Activated CD4-positive, alpha-beta T cell treated with anti-CD3 and anti-CD28 coated beads for 36 hours (primary cell): ENCODE results near the gene FSIP1. TPM values are rescaled to one million over a fixed set of nuclear protein-coding genes. Genes with fewer than 3 reads are reported as not detected.
A peak's percentile ranks its signal among the peaks of the same experiment; 100 is the strongest.

Experiments
- ATAC-seq: fragments of 200-7000 bp; cut with Tn5 transposase; one replicate; pipeline ENCODE4 v1.10.0; 2021; ENCODE audit warnings: mild to moderate bottlenecking, moderate library complexity
- CTCF ChIA-PET: fragments of 350-600 bp; sonication (Branson Sonifier 250); formaldehyde crosslinking; loops from one replicate; lab custom pipeline; 2021; ENCODE audit warnings: antibody characterized with exemption; lab: Charles Lee
- POLR2A ChIA-PET: fragments of 350-600 bp; sonication (Branson Sonifier 250); formaldehyde crosslinking; loops from one replicate; lab custom pipeline; 2021; ENCODE audit warnings: antibody characterized with exemption, inconsistent platforms; lab: Charles Lee
- DNase-seq: peaks from one replicate; pipeline ENCODE4 v3.0.0-alpha.2; 2020
- H3K27ac Mint-ChIP-seq: one replicate; pipeline ENCODE4 v1.8.0; 2021; ENCODE audit warnings: mixed read lengths
- H3K27me3 Mint-ChIP-seq: one replicate; pipeline ENCODE4 v1.8.0; 2021; ENCODE audit warnings: mixed read lengths
- H3K36me3 Mint-ChIP-seq: one replicate; pipeline ENCODE4 v1.8.0; 2021; ENCODE audit warnings: low read depth, mixed read lengths
- H3K4me1 Mint-ChIP-seq: one replicate; pipeline ENCODE4 v1.8.0; 2021; ENCODE audit warnings: mixed read lengths
- H3K4me3 Mint-ChIP-seq: one replicate; pipeline ENCODE4 v1.8.0; 2021; ENCODE audit warnings: mild to moderate bottlenecking, moderate library complexity, mixed read lengths
- H3K9me3 Mint-ChIP-seq: one replicate; pipeline ENCODE4 v1.8.0; 2021; ENCODE audit warnings: low read depth, mixed read lengths
- intact Hi-C, 2 experiments: fragments of 100-400 bp; cut with DNase I in 1 of 2; cut with micrococcal nuclease in 1 of 2; formaldehyde crosslinking; loops; one replicate each; pipeline versions ENCODE4 v1.14.2 to v1.15.1; 2022 to 2024; cut with DNase I, micrococcal nuclease
- total RNA-seq, 2 experiments: library from RNA; stranded (reverse); gene quantifications; one replicate each; pipeline ENCODE4 v1.2.3, GENCODE V29; 2021

FSIP1 gene
- total RNA-seq, 2 experiments from 2014 or later = 0.25 to 0.32 TPM

GRCh38 chr15:39595338-39596221 is 187.1 kb downstream of the FSIP1 start:
- ChIA-PET POLR2A (no interaction called here), CTCF (interaction anchor here (0.7 to 1.0 kb wide), 2 partner anchors 13 to 28 kb away, joined by 3 read pairs; no protein-coding TSS in a partner anchor)

GRCh38 chr15:39594446-39595337 is 187.9 kb downstream of the FSIP1 start:
- CTCF ChIA-PET = interaction anchor here (1.0 kb wide), 1 partner anchor 12 kb away, joined by 3 read pairs; no protein-coding TSS in a partner anchor
- H3K27ac Mint-ChIP-seq = no peak overlapping the region
- peaks cover 6% of the 10 kb centered on the region for H3K27me3 Mint-ChIP-seq
- no peak overlapping the region for H3K4me3 Mint-ChIP-seq
- intact Hi-C loops = no loop called here
- peaks cover 3% of the 10 kb centered on the region for H3K4me1 Mint-ChIP-seq
- H3K36me3 Mint-ChIP-seq = no peaks in the 10 kb centered on the region
- DNase-seq (no peak), ATAC-seq (no peak)
- POLR2A ChIA-PET = no interaction called here
- no peaks in the 10 kb centered on the region for H3K9me3 Mint-ChIP-seq

More at GRCh38 chr15:39595338-39596221, 187.1 kb downstream of the FSIP1 start:
- intact Hi-C loops = no loop called here
- peaks cover 3% of the 10 kb centered on the region for H3K4me1 Mint-ChIP-seq
- H3K4me3 Mint-ChIP-seq = no peak overlapping the region
- H3K9me3 Mint-ChIP-seq = no peaks in the 10 kb centered on the region
- H3K27me3 Mint-ChIP-seq = peaks cover 6% of the 10 kb centered on the region
- ATAC-seq (no peak), DNase-seq (no peak)
- H3K36me3 Mint-ChIP-seq = no peaks in the 10 kb centered on the region
- no peak overlapping the region for H3K27ac Mint-ChIP-seq

GRCh38 chr15:39593656-39594445 is 188.8 kb downstream of the FSIP1 start:
- Mint-ChIP-seq H3K9me3 (no peaks in the 10 kb centered on the region), H3K36me3 (no peaks in the 10 kb centered on the region), H3K27me3 (peaks cover 4% of the 10 kb centered on the region), H3K27ac (no peak overlapping the region), H3K4me3 (no peak overlapping the region), H3K4me1 (peaks cover 3% of the 10 kb centered on the region)
- ChIA-PET CTCF (no interaction called here), POLR2A (no interaction called here)
- DNase-seq (peak; percentile 16), ATAC-seq (peak; percentile 4)
- intact Hi-C loops = no loop called here

- intact Hi-C loops = no loop called here
- no peak overlapping the region for H3K4me3 Mint-ChIP-seq
- H3K27ac Mint-ChIP-seq = no peak overlapping the region
- DNase-seq (no peak), ATAC-seq (no peak)
- CTCF ChIA-PET = no interaction called here
- H3K9me3 Mint-ChIP-seq = no peaks in the 10 kb centered on the region
- POLR2A ChIA-PET = no interaction called here
- no peaks in the 10 kb centered on the region for H3K36me3 Mint-ChIP-seq
- H3K4me1 Mint-ChIP-seq = peaks cover 3% of the 10 kb centered on the region
- H3K27me3 Mint-ChIP-seq = peaks cover 4% of the 10 kb centered on the region
Observed at GRCh38 chr15:39593071-39593655, 189.5 kb downstream of the FSIP1 start.

- Mint-ChIP-seq H3K27ac (no peak overlapping the region), H3K9me3 (no peaks in the 10 kb centered on the region), H3K27me3 (peaks cover 4% of the 10 kb centered on the region), H3K4me1 (peaks cover 3% of the 10 kb centered on the region), H3K4me3 (no peak overlapping the region), H3K36me3 (no peaks in the 10 kb centered on the region)
- ChIA-PET CTCF (no interaction called here), POLR2A (no interaction called here)
- intact Hi-C loops = loop anchor here in 1 of 2 experiments (1.0 kb wide), 1 partner anchor 31 kb away; no protein-coding TSS in a partner anchor
- DNase-seq = no peak
- ATAC-seq = no peak
Observed at GRCh38 chr15:39592500-39592899, 190.1 kb downstream of the FSIP1 start.

- POLR2A ChIA-PET = no interaction called here
- intact Hi-C loops = loop anchor here in 1 of 2 experiments (1.0 kb wide), 1 partner anchor 31 kb away; no protein-coding TSS in a partner anchor
Observed at GRCh38 chr15:39591896-39592315, 190.7 kb downstream of the FSIP1 start.

GRCh38 chr15:39591141-39591895 is 191.3 kb downstream of the FSIP1 start:
- intact Hi-C loops = no loop called here
- H3K27ac Mint-ChIP-seq = no peak overlapping the region
- ChIA-PET POLR2A (no interaction called here), CTCF (interaction anchor here (0.6 to 1.6 kb wide), 3 partner anchors 8 to 884 kb away, joined by 3 read pairs; no protein-coding TSS in a partner anchor)
- no peaks in the 10 kb centered on the region for H3K9me3 Mint-ChIP-seq
- H3K4me1 Mint-ChIP-seq = peaks cover 3% of the 10 kb centered on the region
- H3K4me3 Mint-ChIP-seq = no peak overlapping the region
- DNase-seq (no peak), ATAC-seq (no peak)
- H3K36me3 Mint-ChIP-seq = no peaks in the 10 kb centered on the region
- H3K27me3 Mint-ChIP-seq = peaks cover 3% of the 10 kb centered on the region

More at GRCh38 chr15:39591896-39592315, 190.7 kb downstream of the FSIP1 start:
- peaks cover 4% of the 10 kb centered on the region for H3K27me3 Mint-ChIP-seq
- peaks cover 3% of the 10 kb centered on the region for H3K4me1 Mint-ChIP-seq
- H3K9me3 Mint-ChIP-seq = no peaks in the 10 kb centered on the region
- H3K36me3 Mint-ChIP-seq = no peaks in the 10 kb centered on the region
- no peak for ATAC-seq
- no peak for DNase-seq
- CTCF ChIA-PET = interaction anchor here (0.6 to 1.6 kb wide), 3 partner anchors 9 to 885 kb away, joined by 3 read pairs; no protein-coding TSS in a partner anchor
- H3K4me3 Mint-ChIP-seq = no peak overlapping the region
- no peak overlapping the region for H3K27ac Mint-ChIP-seq

GRCh38 chr15:39589815-39590644 is 192.6 kb downstream of the FSIP1 start:
- H3K36me3 Mint-ChIP-seq = no peaks in the 10 kb centered on the region
- H3K9me3 Mint-ChIP-seq = no peaks in the 10 kb centered on the region
- POLR2A ChIA-PET = no interaction called here
- CTCF ChIA-PET = no interaction called here
- H3K4me1 Mint-ChIP-seq = peaks cover 3% of the 10 kb centered on the region
- H3K27ac Mint-ChIP-seq = no peak overlapping the region
- intact Hi-C loops = no loop called here
- ATAC-seq = no peak
- no peak overlapping the region for H3K4me3 Mint-ChIP-seq
- no peak for DNase-seq
- peaks cover 7% of the 10 kb centered on the region for H3K27me3 Mint-ChIP-seq

- H3K36me3 Mint-ChIP-seq = no peaks in the 10 kb centered on the region
- no peak overlapping the region for H3K27ac Mint-ChIP-seq
- H3K27me3 Mint-ChIP-seq = peaks cover 7% of the 10 kb centered on the region
- DNase-seq (no peak), ATAC-seq (no peak)
- POLR2A ChIA-PET = no interaction called here
- CTCF ChIA-PET = interaction anchor here (1.0 kb wide), 1 partner anchor 11 kb away, joined by 4 read pairs; no protein-coding TSS in a partner anchor
- no peak overlapping the region for H3K4me3 Mint-ChIP-seq
- peaks cover 3% of the 10 kb centered on the region for H3K4me1 Mint-ChIP-seq
- intact Hi-C loops = no loop called here
- no peaks in the 10 kb centered on the region for H3K9me3 Mint-ChIP-seq
Observed at GRCh38 chr15:39589193-39589814, 193.3 kb downstream of the FSIP1 start.
